KMS-11 (cell line): ENCODE results near the gene B3GNT8.
"Not testable (repeated sequence)": the region's sequence is repeated elsewhere in the genome, so short reads cannot be mapped to it uniquely, and the experiment has no call there.

Source experiments
- H2AFZ ChIP-seq: fragments of 200-600 bp; sonication (generic); 2 replicates; pipeline ENCODE4 v1.6.1; 2016; ENCODE audit warnings: antibody characterized with exemption, mixed run types, low read depth
- H3K27ac ChIP-seq: fragments of 200-600 bp; sonication (generic); 2 replicates; pipeline ENCODE4 v1.6.1; 2016; ENCODE audit warnings: mild to moderate bottlenecking, mixed run types
- H3K27me3 ChIP-seq: fragments of 200-600 bp; sonication (generic); 2 replicates; pipeline ENCODE4 v1.6.1; 2017; ENCODE audit warnings: mild to moderate bottlenecking, low read depth, mixed run types, moderate library complexity; ENCODE audit not compliant: insufficient read depth
- H3K36me3 ChIP-seq: fragments of 200-600 bp; sonication (generic); 2 replicates; pipeline ENCODE4 v1.6.1; 2017; ENCODE audit warnings: mild to moderate bottlenecking, mixed run types; ENCODE audit not compliant: insufficient read depth
- H3K4me1 ChIP-seq: fragments of 200-600 bp; sonication (generic); 2 replicates; pipeline ENCODE4 v1.6.1; 2016; ENCODE audit warnings: mild to moderate bottlenecking, low read depth, mixed run types; ENCODE audit not compliant: poor library complexity, severe bottlenecking
- H3K4me2 ChIP-seq: fragments of 200-600 bp; sonication (generic); 2 replicates; pipeline ENCODE4 v1.7.0; 2016; ENCODE audit warnings: mild to moderate bottlenecking, mixed run types
- H3K4me3 ChIP-seq: fragments of 200-600 bp; sonication (generic); IDR thresholded peaks from 2 replicates; pipeline ENCODE4 v1.6.1; 2017; ENCODE audit warnings: low read depth, low read length, mixed read lengths; ENCODE audit not compliant: insufficient read depth
- H3K79me2 ChIP-seq: fragments of 200-600 bp; sonication (generic); 2 replicates; pipeline ENCODE4 v1.6.1; 2016; ENCODE audit warnings: low read depth, mixed run types; ENCODE audit not compliant: insufficient read depth
- H3K9ac ChIP-seq: fragments of 200-600 bp; sonication (generic); 2 replicates; pipeline ENCODE4 v1.6.1; 2016; ENCODE audit warnings: mild to moderate bottlenecking, mixed run types
- H4K20me1 ChIP-seq: fragments of 200-600 bp; sonication (generic); 2 replicates; pipeline ENCODE4 v1.6.1; 2016; ENCODE audit warnings: mild to moderate bottlenecking, mixed run types; ENCODE audit not compliant: insufficient read depth
- CTCF ChIP-seq: fragments of 200-600 bp; sonication (generic); conservative IDR thresholded peaks from 2 replicates; pipeline ENCODE4 v1.6.1; 2017; ENCODE audit warnings: low read depth, mild to moderate bottlenecking, antibody characterized with exemption, low read length, moderate library complexity, mixed read lengths

Gene B3GNT8

GRCh38 chr19:41426952-41427646 is at the start of gene B3GNT8:
B3GNT8 (minus strand) TSS chr19:41427374; CDS start chr19:41426778, 596 bp downstream.
- H3K4me2 ChIP-seq: peak within 1 kb of the TSS; percentile 29; the same call in 1 of the 2 replicates
- H2AFZ ChIP-seq: no peak within 1 kb of the TSS
- H3K27ac ChIP-seq: no peak within 1 kb of the TSS
- no peak within 1 kb of the TSS for H3K4me3 ChIP-seq
- no peak for TF ChIP-seq CTCF
- no peak within 1 kb of the TSS for H3K9ac ChIP-seq
- no peaks in the 10 kb centered on the region for H3K4me1 ChIP-seq
- no peaks in the 10 kb centered on the region for H3K27me3 ChIP-seq
- no peaks in the 10 kb centered on the region for H3K79me2 ChIP-seq
- H4K20me1 ChIP-seq: no peaks in the 10 kb centered on the region
- H3K36me3 ChIP-seq: no peaks in the 10 kb centered on the region; the same call in 1 of the 2 replicates

- no peaks in the 10 kb centered on the region for H3K79me2 ChIP-seq
- no peak overlapping the region for H3K27ac ChIP-seq
- no peak overlapping the region for H3K9ac ChIP-seq
- no peaks in the 10 kb centered on the region for H3K4me1 ChIP-seq
- H3K27me3 ChIP-seq: peaks cover 4% of the 10 kb centered on the region; the same call in 1 of the 2 replicates
- H4K20me1 ChIP-seq: no peaks in the 10 kb centered on the region
- H3K4me2 ChIP-seq: no peak overlapping the region
- H3K36me3 ChIP-seq: no peaks in the 10 kb centered on the region
- no peak for TF ChIP-seq CTCF
- H2AFZ ChIP-seq: no peak overlapping the region
- H3K4me3 ChIP-seq: no peak overlapping the region
Measured at GRCh38 chr19:41476583-41476982, 49.4 kb upstream of the B3GNT8 start.

- not testable (repeated sequence) for H3K4me2 ChIP-seq, H4K20me1 ChIP-seq, H3K36me3 ChIP-seq, H3K27me3 ChIP-seq, H3K27ac ChIP-seq, H3K9ac ChIP-seq, H2AFZ ChIP-seq, H3K4me3 ChIP-seq, H3K79me2 ChIP-seq, H3K4me1 ChIP-seq
Measured at GRCh38 chr19:41463257-41464256, 36.4 kb upstream of the B3GNT8 start.

GRCh38 chr19:41462497-41462896 is 35.3 kb upstream of the B3GNT8 start:
- H3K79me2 ChIP-seq: no peaks in the 10 kb centered on the region
- H3K4me1 ChIP-seq: peaks cover 11% of the 10 kb centered on the region
- no peak for TF ChIP-seq CTCF
- H2AFZ ChIP-seq: no peak overlapping the region
- H4K20me1 ChIP-seq: no peaks in the 10 kb centered on the region
- no peak overlapping the region for H3K4me2 ChIP-seq
- H3K9ac ChIP-seq: no peak overlapping the region
- H3K4me3 ChIP-seq: no peak overlapping the region
- H3K36me3 ChIP-seq: no peaks in the 10 kb centered on the region
- no peaks in the 10 kb centered on the region for H3K27me3 ChIP-seq
- no peak overlapping the region for H3K27ac ChIP-seq
